ENCODE data around the gene CLIC4. TPM values are rescaled to one million over a fixed set of nuclear protein-coding genes. Genes with fewer than 3 reads are reported as not detected.
A peak's percentile ranks its signal among the peaks of the same experiment; 100 is the strongest.

CLIC4 gene
- total and polyA plus RNA-seq, 11 donors = 111 to 917 (median 387) TPM

DNA sequence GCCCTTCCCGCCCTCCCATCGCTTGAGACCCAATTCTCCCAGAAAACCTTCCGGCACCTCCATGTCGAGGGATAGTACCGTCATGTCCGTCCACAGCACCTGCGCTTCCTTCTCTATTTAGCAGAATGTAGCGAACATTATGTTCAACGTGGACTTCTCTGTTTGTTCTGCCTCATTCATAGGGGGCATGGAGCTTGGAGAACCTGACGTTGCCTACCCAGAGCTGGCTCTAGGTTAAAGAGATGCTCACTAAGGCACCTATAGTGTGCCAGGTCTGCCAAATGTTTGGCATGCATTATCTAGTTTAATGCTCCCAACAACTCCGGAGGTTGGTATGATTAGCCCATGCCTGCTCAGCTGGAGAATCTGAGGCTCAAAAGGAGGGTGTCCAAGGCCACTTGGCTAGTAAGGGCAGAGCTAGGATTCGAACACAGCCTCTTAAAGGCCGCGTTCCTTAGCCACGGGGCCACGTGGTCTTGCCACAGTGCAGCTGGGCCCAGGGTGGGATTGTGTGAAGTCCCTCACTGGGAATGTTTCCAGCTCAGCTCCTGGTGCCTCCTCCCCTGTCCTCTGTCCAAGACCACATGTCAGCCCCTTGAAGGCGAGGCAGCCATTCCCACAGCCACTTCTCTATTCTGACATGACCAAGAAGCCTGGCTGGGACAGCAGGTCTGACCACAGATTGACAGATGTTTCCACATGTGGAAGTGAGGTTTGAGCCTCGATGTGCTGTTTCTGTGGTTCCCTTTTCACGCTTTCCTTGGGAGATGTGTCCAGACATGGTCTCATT, 127.0 kb downstream of the CLIC4 start:
- TF ChIP-seq POLR2A (IDR thresholded peaks at IDR 0.05) = no peak
- TF ChIP-seq, protein P1, sequence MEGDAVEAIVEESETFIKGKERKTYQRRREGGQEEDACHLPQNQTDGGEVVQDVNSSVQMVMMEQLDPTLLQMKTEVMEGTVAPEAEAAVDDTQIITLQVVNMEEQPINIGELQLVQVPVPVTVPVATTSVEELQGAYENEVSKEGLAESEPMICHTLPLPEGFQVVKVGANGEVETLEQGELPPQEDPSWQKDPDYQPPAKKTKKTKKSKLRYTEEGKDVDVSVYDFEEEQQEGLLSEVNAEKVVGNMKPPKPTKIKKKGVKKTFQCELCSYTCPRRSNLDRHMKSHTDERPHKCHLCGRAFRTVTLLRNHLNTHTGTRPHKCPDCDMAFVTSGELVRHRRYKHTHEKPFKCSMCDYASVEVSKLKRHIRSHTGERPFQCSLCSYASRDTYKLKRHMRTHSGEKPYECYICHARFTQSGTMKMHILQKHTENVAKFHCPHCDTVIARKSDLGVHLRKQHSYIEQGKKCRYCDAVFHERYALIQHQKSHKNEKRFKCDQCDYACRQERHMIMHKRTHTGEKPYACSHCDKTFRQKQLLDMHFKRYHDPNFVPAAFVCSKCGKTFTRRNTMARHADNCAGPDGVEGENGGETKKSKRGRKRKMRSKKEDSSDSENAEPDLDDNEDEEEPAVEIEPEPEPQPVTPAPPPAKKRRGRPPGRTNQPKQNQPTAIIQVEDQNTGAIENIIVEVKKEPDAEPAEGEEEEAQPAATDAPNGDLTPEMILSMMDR (IDR thresholded peaks at IDR 0.05) = no peak
- Histone ChIP-seq H3K27ac (no peak overlapping the region), H3K9me3 (no peaks in the 10 kb centered on the region), H3K4me3 (no peak overlapping the region), H3K27me3 (peaks cover 0 to 41% (median 10%) of the 10 kb centered on the region in 9 donors), H3K36me3 (no peaks in the 10 kb centered on the region), H3K4me1 (peaks cover 0 to 20% (median 0%) of the 10 kb centered on the region in 12 donors)
- intact Hi-C loops (cut with DNase I) = no loop called here
- DNase-seq = peak in 3 of 5 donors; percentile 27 to 39 (median 27)
- peak in 3 of 4 donors; percentile 33 to 63 (median 48) for ATAC-seq
- 83 to 89% (median 87%) methylated on average over 16 to 19 of the region's 19 CpGs for WGBS, 4 donors

DNA sequence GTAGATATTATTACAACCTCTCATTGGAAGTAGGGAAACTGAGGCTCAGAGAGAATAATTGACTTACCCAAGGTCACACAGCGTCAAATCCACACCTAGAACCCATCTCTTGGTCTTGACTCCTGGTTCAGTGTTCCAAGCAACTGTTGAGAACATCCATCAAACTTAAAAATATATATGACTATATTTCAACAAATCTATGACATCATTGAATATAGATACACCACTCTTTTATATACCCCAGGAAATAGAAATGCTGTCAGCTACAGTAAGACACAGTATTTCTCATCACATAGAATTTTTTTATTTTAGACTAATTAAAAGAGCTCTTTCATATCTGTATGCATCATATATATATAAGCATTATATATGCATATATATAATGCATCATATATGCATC, 127.9 kb downstream of the CLIC4 start:
- no peaks in the 10 kb centered on the region for H3K36me3 ChIP-seq
- TF ChIP-seq, protein P1 (IDR thresholded peaks at IDR 0.05) = no peak
- no peak for TF ChIP-seq POLR2A (IDR thresholded peaks at IDR 0.05)
- H3K9me3 ChIP-seq = no peaks in the 10 kb centered on the region
- H3K27me3 ChIP-seq = peaks cover 0 to 32% (median 4%) of the 10 kb centered on the region in 9 donors
- ATAC-seq (no peak), DNase-seq (no peak)
- H3K4me3 ChIP-seq = no peak overlapping the region
- peaks cover 0 to 20% (median 0%) of the 10 kb centered on the region in 12 donors for H3K4me1 ChIP-seq
- no peak overlapping the region for H3K27ac ChIP-seq
- WGBS, 4 donors = 71 to 88% (median 85%) methylated on average over 1 of the region's 1 CpG
- intact Hi-C loops (cut with DNase I) = no loop called here

DNA sequence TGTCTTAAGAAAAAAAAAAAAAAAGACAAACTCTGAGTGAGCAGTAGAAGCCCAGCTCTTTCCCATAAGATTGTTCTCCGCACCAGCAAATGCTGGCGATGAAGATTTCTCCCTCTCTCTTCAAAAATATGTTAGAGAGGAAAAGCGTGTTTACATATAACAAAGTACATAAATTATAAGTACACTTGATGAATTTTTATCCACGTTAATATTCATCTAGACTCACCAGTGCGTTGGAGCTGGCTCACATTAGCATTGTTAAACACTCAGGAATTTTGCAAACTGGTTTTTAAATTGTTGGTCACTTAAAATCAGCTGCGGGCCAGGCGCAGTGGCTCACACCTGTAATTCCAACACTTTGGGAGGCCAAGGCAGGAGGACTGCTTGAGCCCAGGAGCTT, 128.8 kb downstream of the CLIC4 start:
- H3K27me3 ChIP-seq = peaks cover 0 to 27% (median 4%) of the 10 kb centered on the region in 9 donors
- DNase-seq (no peak), ATAC-seq (no peak)
- H3K9me3 ChIP-seq = no peaks in the 10 kb centered on the region
- 86 to 95% (median 93%) methylated on average over 7 of the region's 7 CpGs for WGBS, 4 donors
- intact Hi-C loops (cut with DNase I) = no loop called here
- H3K4me1 ChIP-seq = peaks cover 0 to 20% (median 0%) of the 10 kb centered on the region in 12 donors
- no peak overlapping the region for H3K27ac ChIP-seq
- no peaks in the 10 kb centered on the region for H3K36me3 ChIP-seq
- H3K4me3 ChIP-seq = no peak overlapping the region
- TF ChIP-seq, protein P1 (IDR thresholded peaks at IDR 0.05) = no peak
- no peak for TF ChIP-seq POLR2A (IDR thresholded peaks at IDR 0.05)

DNA sequence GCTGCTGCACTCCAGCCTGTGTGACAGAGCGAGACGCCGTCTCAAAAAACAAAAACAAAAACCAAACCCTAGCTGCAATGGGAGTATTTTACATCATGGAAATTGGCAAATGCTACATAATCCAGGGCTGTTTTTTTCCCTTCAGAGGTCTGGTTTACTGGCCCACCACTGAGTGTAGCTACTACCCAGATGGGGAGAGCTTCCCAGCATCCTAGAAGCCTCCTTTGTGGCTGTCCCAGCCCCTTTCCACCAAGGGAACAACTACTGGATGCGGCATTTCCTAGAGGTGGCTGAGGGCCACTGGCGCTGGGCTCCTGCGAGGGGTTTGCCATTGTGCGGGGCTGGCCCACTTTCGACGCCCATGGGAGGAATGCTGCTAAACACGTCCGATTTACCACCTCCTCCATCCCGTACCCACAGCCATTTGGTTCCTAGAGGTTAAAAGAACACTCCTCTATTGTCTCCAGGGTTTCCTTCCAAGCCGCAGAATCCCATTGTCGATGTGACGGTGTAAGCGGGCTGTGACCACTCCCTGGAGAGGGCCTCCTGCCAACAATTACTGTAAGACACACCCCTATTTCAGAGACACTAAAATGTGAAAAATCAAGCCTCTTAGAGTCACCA, 129.5 kb downstream of the CLIC4 start:
- Histone ChIP-seq H3K27ac (peak overlapping the region in 1 of 12 donors; percentile 14), H3K4me3 (no peak overlapping the region), H3K27me3 (peaks cover 0 to 23% (median 4%) of the 10 kb centered on the region in 9 donors), H3K36me3 (no peaks in the 10 kb centered on the region), H3K9me3 (no peaks in the 10 kb centered on the region), H3K4me1 (peaks cover 0 to 20% (median 0%) of the 10 kb centered on the region in 12 donors)
- WGBS, 4 donors = 57 to 66% (median 60%) methylated on average over 16 of the region's 16 CpGs
- DNase-seq (peak in 1 of 5 donors; percentile 41), ATAC-seq (peak in 2 of 4 donors; percentile 18 to 61)
- intact Hi-C loops (cut with DNase I) = no loop called here
- TF ChIP-seq, protein P1 (IDR thresholded peaks at IDR 0.05) = no peak
- no peak for TF ChIP-seq POLR2A (IDR thresholded peaks at IDR 0.05)
